Sigmoid colon (tissue), 4 donors: ENCODE results near the gene NUBP2.

ENCODE experiments used
- CTCF ChIP-seq, 4 experiments: fragments of 450-650 bp in 3 of 4; fragments of 200-600 bp in 1 of 4; IDR thresholded peaks; one replicate each; pipeline ENCODE4 v1.5.1; 2016 to 2019; ENCODE audit warnings: antibody characterized with exemption in 4 of 4, mild to moderate bottlenecking in 3 of 4, moderate library complexity in 2 of 4
- EP300 ChIP-seq, 4 donors: sonication (generic); formaldehyde crosslinking; IDR thresholded peaks; one replicate each; pipeline ENCODE4 v1.6.1; 2017; ENCODE audit warnings: antibody characterized with exemption in 4 of 4
- POLR2A ChIP-seq, 2 donors: fragments of 450-650 bp; IDR thresholded peaks; one replicate each; pipeline ENCODE4 v1.6.1; 2016; ENCODE audit warnings: antibody characterized with exemption in 2 of 2, mild to moderate bottlenecking in 2 of 2, moderate library complexity in 2 of 2
- POLR2AphosphoS5 ChIP-seq, 4 donors: sonication (generic); formaldehyde crosslinking; IDR thresholded peaks; one replicate each; pipeline ENCODE4 v1.6.1; 2017; ENCODE audit warnings: antibody characterized with exemption in 4 of 4

GRCh38 chr16:1794908-1795666 is 12.3 kb downstream of the NUBP2 start:
- TF ChIP-seq CTCF (IDR thresholded peaks at IDR 0.05), result no peak
- TF ChIP-seq POLR2A (IDR thresholded peaks at IDR 0.05), result no peak
- no peak for TF ChIP-seq POLR2AphosphoS5 (IDR thresholded peaks at IDR 0.05)
- no peak for TF ChIP-seq EP300 (IDR thresholded peaks at IDR 0.05)
